ENCODE data around the gene RGPD3. TPM values are rescaled to one million over a fixed set of nuclear protein-coding genes. Genes with fewer than 3 reads are reported as not detected.

The RGPD3 gene
- total RNA-seq, 1 donor: 0.36 TPM

DNA sequence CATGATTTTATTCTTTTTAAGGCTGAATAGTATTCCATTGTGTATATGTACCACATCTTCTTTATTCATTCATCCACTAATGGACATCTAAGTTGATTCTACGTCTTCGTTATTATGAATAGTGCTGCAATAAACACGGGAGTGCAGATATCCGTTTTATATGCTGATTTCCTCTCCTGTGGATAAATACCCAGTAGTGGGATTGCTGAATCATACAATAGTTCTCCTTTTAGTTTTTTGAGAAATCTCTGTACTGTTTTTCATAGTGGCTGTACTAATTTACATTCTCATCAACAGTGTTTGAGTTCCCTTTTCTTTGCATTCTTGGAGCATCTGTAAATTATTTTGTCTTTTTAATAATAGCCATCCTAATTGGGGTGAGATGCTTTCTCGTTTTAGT is 114.5 kb downstream of the RGPD3 start:
- Histone ChIP-seq H3K4me1 (ENCODE audit: insufficient read depth, low read length) (no peaks in the 10 kb centered on the region), H3K27me3 (ENCODE audit: insufficient read depth, low read length) (no peaks in the 10 kb centered on the region), H3K36me3 (ENCODE audit: insufficient read depth, low read length) (no peaks in the 10 kb centered on the region), H3K4me3 (ENCODE audit: insufficient read depth, low read length) (no peak overlapping the region), H2AFZ (ENCODE audit: low read length) (no peak overlapping the region), H3K27ac (ENCODE audit: low read depth, low read length) (no peak overlapping the region), H4K20me1 (ENCODE audit: insufficient read depth, low read length) (no peaks in the 10 kb centered on the region), H3K4me2 (ENCODE audit: insufficient read depth, low read length) (no peak overlapping the region), H3K9me3 (ENCODE audit: low read depth, low read length) (no peaks in the 10 kb centered on the region), H3K79me2 (ENCODE audit: insufficient read depth, low read length) (no peaks in the 10 kb centered on the region)
- TF ChIP-seq, protein P1, sequence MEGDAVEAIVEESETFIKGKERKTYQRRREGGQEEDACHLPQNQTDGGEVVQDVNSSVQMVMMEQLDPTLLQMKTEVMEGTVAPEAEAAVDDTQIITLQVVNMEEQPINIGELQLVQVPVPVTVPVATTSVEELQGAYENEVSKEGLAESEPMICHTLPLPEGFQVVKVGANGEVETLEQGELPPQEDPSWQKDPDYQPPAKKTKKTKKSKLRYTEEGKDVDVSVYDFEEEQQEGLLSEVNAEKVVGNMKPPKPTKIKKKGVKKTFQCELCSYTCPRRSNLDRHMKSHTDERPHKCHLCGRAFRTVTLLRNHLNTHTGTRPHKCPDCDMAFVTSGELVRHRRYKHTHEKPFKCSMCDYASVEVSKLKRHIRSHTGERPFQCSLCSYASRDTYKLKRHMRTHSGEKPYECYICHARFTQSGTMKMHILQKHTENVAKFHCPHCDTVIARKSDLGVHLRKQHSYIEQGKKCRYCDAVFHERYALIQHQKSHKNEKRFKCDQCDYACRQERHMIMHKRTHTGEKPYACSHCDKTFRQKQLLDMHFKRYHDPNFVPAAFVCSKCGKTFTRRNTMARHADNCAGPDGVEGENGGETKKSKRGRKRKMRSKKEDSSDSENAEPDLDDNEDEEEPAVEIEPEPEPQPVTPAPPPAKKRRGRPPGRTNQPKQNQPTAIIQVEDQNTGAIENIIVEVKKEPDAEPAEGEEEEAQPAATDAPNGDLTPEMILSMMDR (IDR thresholded peaks at IDR 0.05; ENCODE audit: extremely low read depth, low read depth, low read length): no peak
- DNase-seq (ENCODE audit: insufficient read length, low spot score, missing footprints): no peak

DNA sequence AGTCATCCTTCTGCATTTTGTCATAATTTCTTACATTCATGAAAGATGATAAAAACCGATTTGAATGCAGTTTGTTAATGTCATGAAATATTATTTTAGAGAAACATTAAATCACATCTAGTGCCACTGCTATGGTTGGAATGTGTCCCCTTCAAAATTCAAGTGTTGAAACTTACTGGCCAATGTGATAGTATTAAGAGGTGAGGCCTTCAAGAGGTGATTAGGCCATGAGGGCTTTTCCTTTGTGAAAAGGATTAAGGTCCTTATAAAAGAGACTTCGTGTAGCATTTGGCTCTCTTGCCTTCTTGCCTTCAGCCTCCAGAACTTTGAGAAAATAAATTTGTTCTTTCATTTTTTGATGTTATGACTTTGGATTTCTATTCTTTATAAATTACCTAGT is 117.2 kb downstream of the RGPD3 start:
- Histone ChIP-seq H3K27me3 (ENCODE audit: insufficient read depth, low read length) (no peaks in the 10 kb centered on the region), H3K79me2 (ENCODE audit: insufficient read depth, low read length) (no peaks in the 10 kb centered on the region), H3K4me2 (ENCODE audit: insufficient read depth, low read length) (no peak overlapping the region), H3K9me3 (ENCODE audit: low read depth, low read length) (no peaks in the 10 kb centered on the region), H4K20me1 (ENCODE audit: insufficient read depth, low read length) (no peaks in the 10 kb centered on the region), H3K27ac (ENCODE audit: low read depth, low read length) (no peak overlapping the region), H2AFZ (ENCODE audit: low read length) (no peak overlapping the region), H3K36me3 (ENCODE audit: insufficient read depth, low read length) (no peaks in the 10 kb centered on the region), H3K4me3 (ENCODE audit: insufficient read depth, low read length) (no peak overlapping the region), H3K4me1 (ENCODE audit: insufficient read depth, low read length) (no peaks in the 10 kb centered on the region)
- no peak for DNase-seq (ENCODE audit: insufficient read length, low spot score, missing footprints)
- TF ChIP-seq, protein P1 (IDR thresholded peaks at IDR 0.05; ENCODE audit: extremely low read depth, low read depth, low read length): no peak

DNA sequence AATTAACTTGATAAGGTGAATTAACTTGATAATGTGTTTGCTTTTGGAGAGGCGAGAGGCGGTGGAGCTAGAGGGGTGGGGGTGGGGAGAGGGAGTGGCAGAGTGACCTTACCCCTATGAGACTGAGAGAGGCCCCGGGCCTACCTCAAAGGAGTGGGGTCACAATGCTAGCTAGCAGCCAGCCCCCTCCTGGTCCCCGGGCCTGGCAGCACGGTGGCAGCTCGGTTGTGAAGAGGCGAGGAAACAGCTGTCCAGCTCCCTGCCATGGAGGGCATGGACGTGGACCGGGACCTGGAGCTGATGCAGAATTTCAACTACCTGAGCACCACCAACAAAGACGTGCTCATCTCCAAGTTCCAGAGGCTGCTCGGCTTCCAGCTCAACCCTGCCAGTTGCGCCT is 123.9 kb downstream of the RGPD3 start:
- Histone ChIP-seq H4K20me1 (ENCODE audit: insufficient read depth, low read length) (no peaks in the 10 kb centered on the region), H3K9me3 (ENCODE audit: low read depth, low read length) (no peaks in the 10 kb centered on the region), H3K4me3 (ENCODE audit: insufficient read depth, low read length) (no peak overlapping the region)

DNA sequence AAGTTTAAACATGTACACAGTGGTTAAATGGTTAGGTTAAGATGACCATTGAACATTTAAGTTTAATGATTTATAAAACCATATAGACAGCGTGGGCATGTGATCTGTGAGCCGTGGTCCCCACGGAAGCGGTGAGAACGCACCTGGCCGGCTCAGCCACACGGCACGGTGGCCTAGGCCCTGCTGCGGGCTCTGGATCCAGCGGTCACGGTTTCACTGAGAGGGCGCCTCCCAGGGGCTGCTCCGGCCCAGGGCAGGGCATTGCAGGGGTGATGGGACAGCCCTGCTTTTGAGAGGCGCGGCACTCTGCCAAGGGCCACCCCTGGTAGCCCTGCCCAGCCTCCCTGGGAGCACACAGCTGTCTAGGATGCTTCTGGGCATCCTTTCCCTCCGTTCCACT is 124.9 kb downstream of the RGPD3 start:
- no peak overlapping the region for H2AFZ ChIP-seq (ENCODE audit: low read length)
- H3K79me2 ChIP-seq (ENCODE audit: insufficient read depth, low read length): no peaks in the 10 kb centered on the region
- no peaks in the 10 kb centered on the region for H3K27me3 ChIP-seq (ENCODE audit: insufficient read depth, low read length)
- DNase-seq (ENCODE audit: insufficient read length, low spot score, missing footprints): no peak
- TF ChIP-seq, protein P1 (IDR thresholded peaks at IDR 0.05; ENCODE audit: extremely low read depth, low read depth, low read length): no peak
- H3K4me1 ChIP-seq (ENCODE audit: insufficient read depth, low read length): no peaks in the 10 kb centered on the region
- no peaks in the 10 kb centered on the region for H3K36me3 ChIP-seq (ENCODE audit: insufficient read depth, low read length)
- no peak overlapping the region for H3K27ac ChIP-seq (ENCODE audit: low read depth, low read length)
- H4K20me1 ChIP-seq (ENCODE audit: insufficient read depth, low read length): no peaks in the 10 kb centered on the region
- no peak overlapping the region for H3K4me3 ChIP-seq (ENCODE audit: insufficient read depth, low read length)
- H3K9me3 ChIP-seq (ENCODE audit: low read depth, low read length): no peaks in the 10 kb centered on the region
- no peak overlapping the region for H3K4me2 ChIP-seq (ENCODE audit: insufficient read depth, low read length)

More for the DNA sequence above, 123.9 kb downstream of the RGPD3 start:
- Histone ChIP-seq H3K79me2 (ENCODE audit: insufficient read depth, low read length) (no peaks in the 10 kb centered on the region), H3K4me2 (ENCODE audit: insufficient read depth, low read length) (no peak overlapping the region), H3K27me3 (ENCODE audit: insufficient read depth, low read length) (no peaks in the 10 kb centered on the region), H3K27ac (ENCODE audit: low read depth, low read length) (no peak overlapping the region), H3K36me3 (ENCODE audit: insufficient read depth, low read length) (no peaks in the 10 kb centered on the region), H3K4me1 (ENCODE audit: insufficient read depth, low read length) (no peaks in the 10 kb centered on the region), H2AFZ (ENCODE audit: low read length) (no peak overlapping the region)
- no peak for DNase-seq (ENCODE audit: insufficient read length, low spot score, missing footprints)
- TF ChIP-seq, protein P1 (IDR thresholded peaks at IDR 0.05; ENCODE audit: extremely low read depth, low read depth, low read length): no peak

All from osteoblast (primary cell).